Caco-2 (cell line): Measurements from ENCODE around the gene SESN1. TPM values are rescaled to one million over a fixed set of nuclear protein-coding genes. Genes with fewer than 3 reads are reported as not detected.

Source experiments
- BruUV-seq: library from RNA; stranded (reverse); fragments of 400-500 nt; replicated peaks from 2 replicates; lab custom pipeline; 2021; lab: Mats Ljungman, UMichigan
- CTCF ChIA-PET: fragments of 300-600 bp; sonication (Branson Sonifier 250); formaldehyde crosslinking; loops from one replicate; lab custom pipeline; 2022; ENCODE audit warnings: antibody characterized with exemption; lab: Charles Lee
- POLR2A ChIA-PET: fragments of 300-600 bp; sonication (Branson Sonifier 250); formaldehyde crosslinking; loops from one replicate; lab custom pipeline; 2022; ENCODE audit warnings: antibody characterized with exemption; lab: Charles Lee
- DNase-seq, 2 experiments: peaks; one replicate each; pipeline versions ENCODE4 v3.0.0 to v3.0.0-alpha.2; 2020 to 2022
- H3K27me3 ChIP-seq: replicated peaks from 2 replicates; pipeline ENCODE4 v1.6.0; 2011; ENCODE audit warnings: low read length; ENCODE audit not compliant: control insufficient read depth, insufficient read depth
- H3K36me3 ChIP-seq: 2 replicates; pipeline ENCODE4 v1.5.1; 2011; ENCODE audit warnings: low read length; ENCODE audit not compliant: control insufficient read depth, insufficient read depth
- H3K4me1 ChIP-seq: fragments of 250-450 bp; sonication (Bioruptor Pico); 2 replicates; pipeline ENCODE4 v1.5.1; 2020; ENCODE audit warnings: mild to moderate bottlenecking
- H3K4me3 ChIP-seq: 2 replicates; pipeline ENCODE4 v1.5.1; 2011; ENCODE audit warnings: low read depth, mild to moderate bottlenecking, control low read depth, low read length
- H3K9me3 ChIP-seq: fragments of 250-450 bp; sonication (Bioruptor Pico); 2 replicates; pipeline ENCODE4 v1.5.1; 2020; ENCODE audit warnings: mild to moderate bottlenecking, moderate library complexity
- H3K27ac Mint-ChIP-seq: one replicate; pipeline ENCODE4 v1.8.0; 2022; ENCODE audit warnings: mixed read lengths; ENCODE audit not compliant: unreplicated experiment
- H3K27me3 Mint-ChIP-seq: one replicate; pipeline ENCODE4 v1.8.0; 2022; ENCODE audit warnings: mixed read lengths; ENCODE audit not compliant: insufficient read depth, unreplicated experiment
- H3K36me3 Mint-ChIP-seq: one replicate; pipeline ENCODE4 v1.8.0; 2022; ENCODE audit warnings: mild to moderate bottlenecking, mixed read lengths; ENCODE audit not compliant: insufficient read depth, unreplicated experiment
- H3K4me1 Mint-ChIP-seq: one replicate; pipeline ENCODE4 v1.8.0; 2022; ENCODE audit warnings: low read depth, mixed read lengths; ENCODE audit not compliant: unreplicated experiment
- H3K4me3 Mint-ChIP-seq: one replicate; pipeline ENCODE4 v1.8.0; 2022; ENCODE audit warnings: mild to moderate bottlenecking, moderate library complexity, mixed read lengths; ENCODE audit not compliant: unreplicated experiment
- H3K9me3 Mint-ChIP-seq: one replicate; pipeline ENCODE4 v1.8.0; 2022; ENCODE audit warnings: mixed read lengths; ENCODE audit not compliant: unreplicated experiment
- CTCF ChIP-seq, 2 experiments: fragments of 200-600 bp in 1 of 2; IDR thresholded peaks; 1 replicate in 1 of 2; 2 replicates in 1 of 2; pipeline versions ENCODE4 v1.5.1 to v1.8.0; 2011 to 2022; ENCODE audit warnings: antibody characterized with exemption in 1 of 2, control low read depth in 1 of 2, inconsistent platforms in 1 of 2, low read depth in 1 of 2, low read length in 1 of 2, mild to moderate bottlenecking in 1 of 2, moderate library complexity in 1 of 2; ENCODE audit not compliant: insufficient read depth in 1 of 2, severe bottlenecking in 1 of 2, unreplicated experiment in 1 of 2
- intact Hi-C: fragments of 100-400 bp; cut with micrococcal nuclease; formaldehyde crosslinking; loops from one replicate; pipeline ENCODE4 v1.10.0; 2022; ENCODE audit not compliant: unreplicated experiment
- total RNA-seq: library from RNA; stranded (reverse); gene quantifications from 2 replicates; pipeline ENCODE4 v1.2.3, GENCODE V29; 2022

The SESN1 gene
- total RNA-seq, 1 experiment from 2014 or later, result 21.9 TPM

- ChIA-PET CTCF (no interaction called here), POLR2A (no interaction called here)
- H3K27me3 ChIP-seq, result no peaks in the 10 kb centered on the region
- H3K4me3 Mint-ChIP-seq, result no peak overlapping the region
- no peak overlapping the region for H3K27ac Mint-ChIP-seq
- DNase-seq, result no peak
- no peak for TF ChIP-seq CTCF (IDR thresholded peaks at IDR 0.05; ENCODE audit: insufficient read depth in 1 of 2, low read depth in 1 of 2, low read length in 1 of 2, severe bottlenecking in 1 of 2, unreplicated experiment in 1 of 2)
- intact Hi-C loops, result no loop called here
- H3K36me3 ChIP-seq, result no peaks in the 10 kb centered on the region
- no peak overlapping the region for H3K4me3 ChIP-seq
- peaks cover 18% of the 10 kb centered on the region for H3K4me1 Mint-ChIP-seq
- no peaks in the 10 kb centered on the region for H3K27me3 Mint-ChIP-seq
- no peaks in the 10 kb centered on the region for H3K9me3 Mint-ChIP-seq
- no TSS peak for BruUV-seq
- H3K36me3 Mint-ChIP-seq, result no peaks in the 10 kb centered on the region
- H3K4me1 ChIP-seq, result peaks cover 11% of the 10 kb centered on the region
- no peaks in the 10 kb centered on the region for H3K9me3 ChIP-seq
Measured at GRCh38 chr6:109013656-109014305, 80.9 kb downstream of the SESN1 start.

DNA sequence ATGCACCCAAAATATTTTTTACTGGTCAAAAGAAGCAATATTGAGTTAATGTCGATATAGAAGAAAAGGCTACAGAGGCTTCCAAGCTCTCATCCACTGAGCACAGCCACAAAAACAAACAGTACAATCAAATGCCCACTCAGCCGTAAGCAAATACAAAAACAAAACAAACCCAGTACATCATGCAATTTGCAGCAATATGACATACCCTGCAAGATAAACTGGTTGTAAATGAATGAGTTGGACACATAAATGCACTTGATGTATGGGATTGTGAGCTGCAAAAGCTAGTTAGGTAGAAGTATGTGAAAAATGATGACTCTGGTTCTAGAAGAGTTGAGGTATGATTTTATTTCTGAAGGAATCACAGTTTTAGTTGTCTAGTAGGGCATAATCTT, 83.9 kb downstream of the SESN1 start:
- peak overlapping the region; percentile 76 for H3K4me3 Mint-ChIP-seq
- H3K9me3 ChIP-seq, result no peaks in the 10 kb centered on the region
- ChIA-PET CTCF (no interaction called here), POLR2A (interaction anchor here (0.6 kb wide), 1 partner anchor 38 kb away, joined by 5 read pairs; no protein-coding TSS in a partner anchor)
- H3K27me3 Mint-ChIP-seq, result no peaks in the 10 kb centered on the region
- no TSS peak for BruUV-seq
- peaks cover 18% of the 10 kb centered on the region for H3K4me1 Mint-ChIP-seq
- no peak overlapping the region for H3K4me3 ChIP-seq
- peak in 1 of 2 experiments; percentile 23 for DNase-seq
- H3K36me3 Mint-ChIP-seq, result no peaks in the 10 kb centered on the region
- no peak for TF ChIP-seq CTCF (IDR thresholded peaks at IDR 0.05; ENCODE audit: insufficient read depth in 1 of 2, low read depth in 1 of 2, low read length in 1 of 2, severe bottlenecking in 1 of 2, unreplicated experiment in 1 of 2)
- intact Hi-C loops, result no loop called here
- H3K27me3 ChIP-seq, result no peaks in the 10 kb centered on the region
- no peaks in the 10 kb centered on the region for H3K9me3 Mint-ChIP-seq
- H3K36me3 ChIP-seq, result no peaks in the 10 kb centered on the region
- H3K4me1 ChIP-seq, result peaks cover 28% of the 10 kb centered on the region
- peak overlapping the region; percentile 74 for H3K27ac Mint-ChIP-seq

DNA sequence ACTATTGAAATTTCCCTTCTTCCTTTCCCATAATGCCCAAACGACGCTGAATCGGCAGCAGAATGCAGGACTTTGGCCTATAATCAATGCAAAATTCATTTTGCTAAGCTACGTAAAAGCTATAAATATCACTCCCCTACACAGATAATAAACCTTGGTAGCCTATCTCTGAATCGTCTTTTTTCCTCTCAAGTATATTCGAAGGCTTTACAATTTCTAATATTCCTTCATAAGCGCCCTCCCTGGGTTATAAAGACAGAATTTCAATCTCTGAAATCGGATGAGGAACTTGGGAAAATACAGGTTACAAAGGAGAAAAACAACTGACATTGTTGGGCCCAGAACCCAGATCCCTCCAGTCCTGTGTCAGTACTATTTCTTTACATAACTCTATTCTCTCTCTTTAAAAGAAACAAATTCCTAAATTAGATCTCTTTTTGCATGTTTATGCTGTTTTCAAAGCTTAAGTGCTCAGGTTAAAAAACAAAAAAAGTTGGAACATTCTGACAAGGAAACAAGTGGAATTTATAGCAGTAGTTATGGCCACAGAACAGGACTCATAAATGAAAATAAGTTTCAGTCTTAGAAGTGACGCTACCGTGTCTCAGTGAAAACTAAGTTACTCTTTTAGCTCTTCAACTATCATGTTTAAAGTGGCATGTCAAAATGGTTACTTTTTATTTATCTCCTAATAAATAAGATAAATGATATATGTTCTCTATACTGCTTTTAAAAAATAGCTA, 84.5 kb downstream of the SESN1 start:
- no peak for TF ChIP-seq CTCF (IDR thresholded peaks at IDR 0.05; ENCODE audit: insufficient read depth in 1 of 2, low read depth in 1 of 2, low read length in 1 of 2, severe bottlenecking in 1 of 2, unreplicated experiment in 1 of 2)
- TSS peak; percentile 86 for BruUV-seq

More for the DNA sequence above, 84.5 kb downstream of the SESN1 start:
- H3K27ac Mint-ChIP-seq, result peak overlapping the region; percentile 74
- intact Hi-C loops, result loop anchor here (1.0 to 5.0 kb wide), 3 partner anchors 32 to 63 kb away; no protein-coding TSS in a partner anchor
- H3K27me3 Mint-ChIP-seq, result no peaks in the 10 kb centered on the region
- H3K27me3 ChIP-seq, result no peaks in the 10 kb centered on the region
- DNase-seq, result no peak
- peak overlapping the region; percentile 82 for H3K4me3 ChIP-seq
- H3K4me1 Mint-ChIP-seq, result peaks cover 18% of the 10 kb centered on the region
- peaks cover 28% of the 10 kb centered on the region for H3K4me1 ChIP-seq
- peak overlapping the region; percentile 76 for H3K4me3 Mint-ChIP-seq
- CTCF ChIA-PET, result interaction anchor here (1.0 to 1.3 kb wide), 2 partner anchors 29 to 64 kb away, joined by 3 read pairs; no protein-coding TSS in a partner anchor
- H3K9me3 ChIP-seq, result no peaks in the 10 kb centered on the region
- H3K9me3 Mint-ChIP-seq, result no peaks in the 10 kb centered on the region
- no peaks in the 10 kb centered on the region for H3K36me3 ChIP-seq
- H3K36me3 Mint-ChIP-seq, result no peaks in the 10 kb centered on the region
- POLR2A ChIA-PET, result interaction anchor here (0.5 to 1.9 kb wide), 4 partner anchors 37 to 84 kb away, joined by 3 to 5 read pairs (median 4); partner anchors contain the start of gene SESN1
